ENCODE results near the gene FA2H. TPM values are rescaled to one million over a fixed set of nuclear protein-coding genes. Genes with fewer than 3 reads are reported as not detected.

The FA2H gene
- total RNA-seq, 2 donors from 2014 or later = 2.1 to 2.4 TPM

DNA sequence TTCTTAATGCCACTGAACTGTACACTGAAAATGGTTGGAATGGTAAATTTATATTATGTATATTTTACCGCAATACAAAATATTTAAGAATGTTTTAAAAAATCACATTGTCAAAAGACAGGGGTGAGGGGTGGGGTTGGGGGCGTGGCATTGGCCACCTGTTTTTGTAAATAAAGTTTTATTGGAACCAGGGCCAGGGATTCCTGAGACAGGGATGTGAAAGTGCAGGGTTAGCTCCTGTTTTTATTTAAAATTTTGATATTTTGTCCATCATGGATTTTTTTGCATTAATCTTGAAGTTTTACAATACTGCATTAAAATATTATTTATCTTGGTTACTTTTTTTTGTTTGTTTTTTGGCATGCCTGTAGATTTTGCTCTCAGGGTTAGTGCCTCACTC, 2.3 kb upstream of the FA2H start:
- H3K4me3 Mint-ChIP-seq = no peak overlapping the region
- no peak overlapping the region for H3K9ac ChIP-seq (ENCODE audit: extremely low read depth, low read length, poor library complexity, severe bottlenecking)
- H3K36me3 Mint-ChIP-seq (ENCODE audit: low read depth) = no peaks in the 10 kb centered on the region

GRCh38 chr16:74775255-74775654, 635 bp upstream of the FA2H start:
- Histone ChIP-seq H3K9me3 (ENCODE audit: control insufficient read depth, low read length) (no peaks in the 10 kb centered on the region), H3K27me3 (ENCODE audit: control insufficient read depth, insufficient read depth, low read length, poor library complexity, severe bottlenecking) (peaks cover 34% of the 10 kb centered on the region), H3K27ac (ENCODE audit: low read depth, low read length) (no peak overlapping the region), H3K36me3 (ENCODE audit: control insufficient read depth, insufficient read depth, low read length) (no peaks in the 10 kb centered on the region), H3K4me3 (ENCODE audit: low read length) (peak overlapping the region; percentile 80), H3K9ac (ENCODE audit: extremely low read depth, low read length, poor library complexity, severe bottlenecking) (no peak overlapping the region), H3K4me1 (ENCODE audit: control insufficient read depth, insufficient read depth, low read length) (no peaks in the 10 kb centered on the region)
- Mint-ChIP-seq H3K4me1 (peaks cover 6% of the 10 kb centered on the region), H3K4me3 (peak overlapping the region; percentile 66), H3K27me3 (ENCODE audit: insufficient read depth) (peaks cover 44% of the 10 kb centered on the region), H3K9me3 (no peaks in the 10 kb centered on the region), H3K36me3 (ENCODE audit: low read depth) (no peaks in the 10 kb centered on the region), H3K27ac (no peak overlapping the region)
- TF ChIP-seq CTCF (conservative IDR thresholded peaks at IDR 0.05) = no peak
- DNase-seq = no peak
- 67 to 90% methylated on average over 3 of the region's 5 CpGs for WGBS, 2 experiments (ENCODE audit: insufficient coverage in 1 of 2, insufficient read length in 1 of 2)

More for the DNA sequence above, 2.3 kb upstream of the FA2H start:
- 100% methylated on average over 1 of the region's 2 CpGs for WGBS, 2 experiments (ENCODE audit: insufficient coverage in 1 of 2, insufficient read length in 1 of 2)
- no peaks in the 10 kb centered on the region for H3K9me3 ChIP-seq (ENCODE audit: control insufficient read depth, low read length)
- H3K36me3 ChIP-seq (ENCODE audit: control insufficient read depth, insufficient read depth, low read length) = no peaks in the 10 kb centered on the region
- no peaks in the 10 kb centered on the region for H3K9me3 Mint-ChIP-seq
- no peak overlapping the region for H3K27ac Mint-ChIP-seq
- peaks cover 34% of the 10 kb centered on the region for H3K27me3 ChIP-seq (ENCODE audit: control insufficient read depth, insufficient read depth, low read length, poor library complexity, severe bottlenecking)
- no peak overlapping the region for H3K27ac ChIP-seq (ENCODE audit: low read depth, low read length)
- no peaks in the 10 kb centered on the region for H3K4me1 ChIP-seq (ENCODE audit: control insufficient read depth, insufficient read depth, low read length)
- no peak overlapping the region for H3K4me3 ChIP-seq (ENCODE audit: low read length)
- peaks cover 36% of the 10 kb centered on the region for H3K27me3 Mint-ChIP-seq (ENCODE audit: insufficient read depth)
- no peak for DNase-seq
- TF ChIP-seq CTCF (conservative IDR thresholded peaks at IDR 0.05) = no peak
- H3K4me1 Mint-ChIP-seq = peaks cover 6% of the 10 kb centered on the region

DNA sequence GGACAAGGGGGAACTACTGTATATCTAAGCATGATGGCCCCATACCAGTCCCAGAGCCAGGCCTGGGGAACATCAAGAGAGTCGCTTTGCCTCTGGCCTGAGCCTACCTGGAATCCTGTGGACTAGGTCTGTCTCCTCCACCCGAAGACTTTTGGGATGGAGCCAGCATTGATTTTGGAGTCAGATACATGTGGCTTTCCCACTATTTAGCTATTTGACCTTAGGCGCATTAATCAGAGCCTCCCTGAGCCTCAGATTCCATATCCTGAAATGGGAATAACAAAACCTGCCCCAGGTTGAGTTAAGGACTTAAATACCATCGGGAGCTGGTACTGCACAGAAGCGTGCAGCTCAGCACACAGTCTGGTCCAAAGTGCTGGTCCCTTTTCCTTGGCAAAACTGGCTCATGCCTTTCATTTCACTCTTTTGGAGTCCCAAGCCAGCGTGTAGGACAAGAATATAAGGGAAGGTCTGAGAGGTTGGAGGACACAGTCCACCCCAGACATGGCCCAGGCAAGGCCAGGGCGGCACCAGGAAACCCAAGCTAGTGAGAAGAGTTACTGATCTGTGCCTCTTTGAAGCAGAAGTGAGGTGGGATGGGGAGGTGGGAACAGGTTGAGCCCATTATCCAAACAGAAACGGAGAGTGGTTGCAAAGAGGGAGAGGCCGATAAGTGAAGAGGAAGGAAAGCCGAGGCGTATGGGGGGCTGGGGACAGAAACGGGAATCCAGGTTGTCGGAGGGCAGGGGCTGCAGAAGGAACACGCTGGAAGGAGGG, 986 bp downstream of the FA2H start:
- WGBS, 2 experiments (ENCODE audit: insufficient coverage in 1 of 2, insufficient read length in 1 of 2) = 55% methylated on average over 13 to 14 of the region's 14 CpGs
- no peak for DNase-seq
- TF ChIP-seq CTCF (conservative IDR thresholded peaks at IDR 0.05) = no peak
- Histone ChIP-seq H3K9ac (ENCODE audit: extremely low read depth, low read length, poor library complexity, severe bottlenecking) (no peak overlapping the region), H3K9me3 (ENCODE audit: control insufficient read depth, low read length) (no peaks in the 10 kb centered on the region), H3K27ac (ENCODE audit: low read depth, low read length) (no peak overlapping the region), H3K4me1 (ENCODE audit: control insufficient read depth, insufficient read depth, low read length) (no peaks in the 10 kb centered on the region), H3K36me3 (ENCODE audit: control insufficient read depth, insufficient read depth, low read length) (no peaks in the 10 kb centered on the region), H3K4me3 (ENCODE audit: low read length) (peak overlapping the region; percentile 82), H3K27me3 (ENCODE audit: control insufficient read depth, insufficient read depth, low read length, poor library complexity, severe bottlenecking) (peaks cover 34% of the 10 kb centered on the region)
- Mint-ChIP-seq H3K27me3 (ENCODE audit: insufficient read depth) (peaks cover 47% of the 10 kb centered on the region), H3K27ac (no peak overlapping the region), H3K4me3 (peak overlapping the region; percentile 66), H3K36me3 (ENCODE audit: low read depth) (no peaks in the 10 kb centered on the region), H3K9me3 (no peaks in the 10 kb centered on the region), H3K4me1 (peaks cover 6% of the 10 kb centered on the region)

All from endodermal cell (in vitro differentiated cells).